GM12875 (cell line): ENCODE data around the gene CXCL12.

Experiments
- H3K4me3 ChIP-seq: one replicate; pipeline ENCODE4 v1.5.1; 2011; ENCODE audit warnings: low read depth, low read length, control low read depth
- CTCF ChIP-seq: IDR thresholded peaks from 2 replicates; pipeline ENCODE4 v1.5.1; 2011; ENCODE audit warnings: low read depth, mild to moderate bottlenecking, control low read depth, inconsistent platforms, low read length, moderate library complexity, borderline replicate concordance; ENCODE audit not compliant: insufficient read depth

CXCL12 gene

GRCh38 chr10:44354771-44355170, 30.1 kb downstream of the CXCL12 start:
- H3K4me3 ChIP-seq = no peak overlapping the region

GRCh38 chr10:44353721-44354120, 31.2 kb downstream of the CXCL12 start:
- no peak overlapping the region for H3K4me3 ChIP-seq
- TF ChIP-seq CTCF = no peak

More at GRCh38 chr10:44354771-44355170, 30.1 kb downstream of the CXCL12 start:
- TF ChIP-seq CTCF = no peak

GRCh38 chr10:44353128-44353390, 31.8 kb downstream of the CXCL12 start:
- no peak for TF ChIP-seq CTCF

GRCh38 chr10:44352316-44353127, 32.4 kb downstream of the CXCL12 start:
- no peak overlapping the region for H3K4me3 ChIP-seq
- no peak for TF ChIP-seq CTCF

More at GRCh38 chr10:44353128-44353390, 31.8 kb downstream of the CXCL12 start:
- no peak overlapping the region for H3K4me3 ChIP-seq

- H3K4me3 ChIP-seq = no peak overlapping the region
- no peak for TF ChIP-seq CTCF
These were observed 36.4 kb downstream of the CXCL12 start for GRCh38 chr10:44348496-44348895.

- TF ChIP-seq CTCF = no peak
- no peak overlapping the region for H3K4me3 ChIP-seq
These were observed 37.1 kb downstream of the CXCL12 start for GRCh38 chr10:44347609-44348400.

GRCh38 chr10:44344727-44345126, 40.2 kb downstream of the CXCL12 start:
- H3K4me3 ChIP-seq = no peak overlapping the region
- no peak for TF ChIP-seq CTCF
